HG02840 (cell line): ENCODE results near the gene PRR18.

Experiments used
- ATAC-seq: cut with Tn5 transposase; IDR thresholded peaks from one replicate; pipeline ENCODE4 v1.9.1; 2021; ENCODE audit warnings: mild to moderate bottlenecking, moderate library complexity, moderate number of reproducible peaks; ENCODE audit not compliant: unreplicated experiment, low FRiP score

The PRR18 gene

DNA sequence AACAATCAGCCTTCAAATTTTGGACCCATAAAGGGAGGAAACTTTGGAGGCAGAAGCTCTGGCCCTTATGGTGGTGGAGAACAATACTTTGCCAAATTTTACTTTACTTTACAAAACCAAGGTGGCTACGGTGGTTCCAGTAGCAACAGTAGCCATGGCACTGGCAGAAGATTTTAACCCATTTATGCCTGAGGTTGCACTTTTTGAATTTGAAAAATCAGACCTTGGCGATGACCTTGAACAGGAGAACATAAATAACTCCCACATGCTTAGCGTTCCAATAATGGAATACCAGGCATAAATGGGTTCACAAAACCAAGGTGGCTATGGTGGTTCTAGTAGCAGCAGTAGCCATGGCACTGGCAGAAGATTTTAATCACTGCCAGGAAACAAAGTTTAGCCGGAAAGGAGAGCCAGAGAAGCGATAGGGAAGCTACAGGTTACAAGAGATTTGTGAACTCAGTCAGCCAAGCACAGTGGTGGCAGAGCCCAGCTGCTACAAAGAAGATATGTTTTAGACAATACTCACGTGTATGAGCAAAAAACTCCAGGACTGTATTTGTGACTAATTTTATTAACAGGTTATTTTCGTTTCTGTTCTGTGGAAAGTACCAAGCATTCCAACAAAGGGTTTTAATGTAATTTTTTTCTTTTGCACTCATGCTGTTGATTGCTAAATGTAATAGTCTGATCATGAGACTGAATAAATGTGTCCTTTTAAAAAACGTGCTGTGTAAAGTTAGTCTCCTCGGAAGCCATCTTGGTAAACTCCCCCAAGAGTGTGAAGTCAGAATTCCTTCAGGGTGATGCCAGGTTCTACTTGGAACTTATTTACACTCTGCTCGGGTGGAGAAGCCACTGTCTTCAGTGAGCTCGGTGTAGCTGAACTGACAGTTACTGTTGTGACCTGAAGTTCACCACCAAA, 27.4 kb upstream of the PRR18 start:
- ATAC-seq = peak; percentile 43

DNA sequence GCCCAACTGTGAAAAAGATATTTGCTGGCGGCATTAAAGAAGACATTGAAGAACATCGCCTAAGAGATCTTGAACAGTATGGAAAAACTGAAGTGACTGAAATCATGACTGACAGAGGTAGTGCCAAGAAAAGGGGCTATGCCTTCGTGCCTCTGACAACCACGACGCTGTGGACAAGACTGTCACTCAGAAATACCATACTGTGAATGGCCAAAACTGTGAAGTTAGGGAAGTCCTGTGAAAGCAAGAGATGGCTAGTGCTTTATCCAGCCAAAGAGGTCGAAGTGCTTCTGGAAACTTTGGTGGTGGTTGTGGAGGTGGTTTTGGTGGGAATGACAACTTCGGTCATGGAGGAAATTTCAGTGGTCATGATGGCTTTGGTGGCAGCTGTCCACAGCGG, 26.7 kb upstream of the PRR18 start:
- no peak for ATAC-seq

DNA sequence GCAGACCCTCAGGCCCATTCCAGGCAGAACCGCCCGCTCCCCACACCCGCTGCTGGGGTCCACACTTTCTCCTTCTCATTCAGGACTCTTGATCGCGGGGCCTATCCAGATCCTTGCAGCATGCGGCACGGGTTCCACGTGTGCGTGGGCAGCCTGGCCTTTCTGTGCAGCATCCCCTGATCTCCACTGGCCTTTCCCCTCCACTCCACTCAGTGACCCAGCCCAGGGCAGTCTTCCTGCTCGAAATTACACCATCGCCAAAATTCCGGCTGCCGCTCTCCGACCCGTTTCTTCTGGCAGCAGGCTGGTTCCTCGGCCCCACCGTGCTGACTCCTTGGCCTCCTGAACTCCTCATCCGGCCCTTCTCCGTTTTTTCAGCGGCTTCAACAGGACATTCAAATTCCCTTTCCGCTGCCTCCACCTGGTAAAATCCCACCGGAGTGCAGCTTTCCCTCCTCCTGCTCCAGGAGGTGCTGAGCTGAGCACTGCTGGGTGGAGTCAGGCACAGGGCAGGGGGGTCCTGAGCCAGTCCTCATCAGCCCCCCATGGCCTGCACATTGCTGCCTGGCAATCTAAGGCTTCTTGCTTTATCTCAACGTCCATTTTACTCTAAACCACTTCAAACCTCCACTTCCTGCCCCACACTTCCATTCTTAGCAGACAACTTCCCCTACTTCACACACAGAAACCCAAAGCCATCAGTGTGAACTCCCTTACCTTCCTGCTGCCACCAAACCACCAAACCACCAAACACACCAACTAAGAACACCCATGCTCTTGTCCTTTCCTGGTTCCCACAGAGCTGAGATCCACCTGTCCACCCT, 25.2 kb upstream of the PRR18 start:
- ATAC-seq = peak; percentile 55

DNA sequence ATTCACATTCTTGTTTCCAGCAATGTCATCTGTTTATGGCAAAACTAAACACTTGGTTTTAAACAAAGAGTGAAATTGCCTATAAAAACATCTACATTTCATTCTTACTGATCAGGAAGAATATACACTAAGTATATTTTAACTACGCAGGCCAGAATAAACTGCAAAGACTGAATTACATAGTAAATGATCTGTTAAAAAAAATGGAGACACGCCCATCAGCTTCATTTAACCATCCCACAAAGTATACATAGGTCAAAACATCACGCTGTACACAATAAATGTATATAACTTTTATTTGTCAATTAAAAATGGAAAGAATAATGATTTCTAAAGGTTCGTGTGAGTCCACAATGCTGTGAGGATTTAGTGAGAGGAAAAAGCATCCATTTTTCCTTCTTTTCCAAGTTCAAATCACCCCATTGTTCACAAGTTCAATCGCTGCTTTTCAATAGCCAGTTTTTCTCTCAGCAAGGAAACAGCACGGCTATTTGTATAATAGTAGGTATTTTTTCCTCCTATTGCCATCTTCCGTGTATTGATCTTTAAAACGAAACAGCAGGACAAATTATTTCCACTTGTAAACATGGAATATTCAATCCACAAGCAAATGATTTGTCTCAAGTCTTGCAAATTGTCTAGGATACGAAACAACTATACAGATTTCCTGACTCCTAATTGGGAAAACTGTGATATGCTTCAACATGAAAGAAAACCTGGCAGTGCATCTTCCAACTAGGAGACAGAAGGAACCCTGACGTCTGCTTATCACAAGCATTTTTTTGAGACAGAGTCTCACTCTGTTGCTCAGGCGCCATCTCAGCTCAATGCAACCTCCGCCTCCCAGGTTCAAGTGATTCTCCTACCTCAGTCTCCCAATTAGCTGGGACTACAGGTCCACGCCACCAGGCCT, 23.6 kb upstream of the PRR18 start:
- ATAC-seq = no peak

DNA sequence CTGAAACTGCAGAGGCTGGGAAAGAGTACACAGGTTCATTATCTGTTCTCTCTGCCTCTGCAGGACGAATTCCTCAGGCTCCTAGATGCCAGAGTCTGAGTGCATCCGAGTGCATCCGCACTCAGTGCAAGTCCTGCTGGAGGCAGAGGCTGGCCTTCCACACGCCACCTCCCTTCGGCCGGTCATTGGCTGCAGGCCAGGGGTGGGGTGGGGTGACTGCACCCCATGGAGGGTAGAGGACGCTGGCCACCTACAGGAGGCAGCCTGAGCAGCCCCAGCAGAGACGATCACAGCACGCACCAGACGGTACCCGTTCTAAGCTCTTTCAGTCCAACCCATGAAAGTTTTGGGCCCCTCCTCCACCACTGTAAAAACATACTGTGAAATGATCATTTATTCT, 22.4 kb upstream of the PRR18 start:
- no peak for ATAC-seq

DNA sequence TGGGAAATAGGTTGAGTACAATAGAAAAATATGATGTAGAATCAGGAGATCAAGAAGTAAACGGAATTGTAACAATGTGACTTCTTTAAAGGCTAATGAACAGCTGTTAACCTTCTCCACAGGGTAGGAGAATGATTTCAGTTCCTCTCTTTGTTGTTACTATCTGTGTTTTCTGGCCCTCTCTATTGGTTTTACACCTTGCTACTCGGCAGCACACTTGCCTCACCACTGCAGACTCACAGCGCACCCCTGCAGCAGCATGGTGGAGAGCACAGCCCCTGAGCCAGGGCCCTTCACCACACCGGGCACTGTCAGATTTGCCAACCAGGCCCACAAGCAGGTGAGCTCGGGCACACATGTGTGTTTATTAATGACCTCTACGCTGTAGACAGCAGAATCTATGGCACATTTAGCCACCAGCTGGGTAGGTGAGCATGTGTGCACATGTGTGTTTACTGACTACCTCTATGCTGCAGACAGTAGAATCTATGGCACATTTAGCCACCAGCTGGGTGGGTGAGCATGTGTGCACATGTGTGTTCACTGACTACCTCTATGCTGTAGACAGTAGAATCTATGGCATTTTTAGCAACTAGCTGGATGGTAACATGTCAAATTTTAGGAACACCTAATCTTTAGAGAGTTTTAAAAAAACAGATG, 17.3 kb upstream of the PRR18 start:
- no peak for ATAC-seq

DNA sequence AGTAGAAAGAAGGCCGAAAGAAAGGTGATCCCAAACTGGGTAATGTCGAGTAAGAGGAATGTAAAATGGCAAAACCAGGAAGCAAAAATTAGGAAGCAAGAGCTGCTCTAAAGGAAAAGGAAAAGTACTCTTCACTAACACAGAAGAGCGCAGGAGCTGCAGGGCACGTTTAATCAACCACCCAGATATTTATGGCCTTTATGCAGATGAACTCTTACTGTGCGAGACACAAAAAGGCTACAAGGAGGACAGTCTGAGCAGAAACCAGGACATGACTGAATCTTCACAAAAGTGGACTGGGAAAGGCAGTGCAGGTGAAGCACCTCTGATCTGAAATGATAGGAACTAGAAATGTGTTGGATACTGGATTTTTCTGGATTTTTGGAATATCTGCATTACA, 15.2 kb upstream of the PRR18 start:
- ATAC-seq = no peak

DNA sequence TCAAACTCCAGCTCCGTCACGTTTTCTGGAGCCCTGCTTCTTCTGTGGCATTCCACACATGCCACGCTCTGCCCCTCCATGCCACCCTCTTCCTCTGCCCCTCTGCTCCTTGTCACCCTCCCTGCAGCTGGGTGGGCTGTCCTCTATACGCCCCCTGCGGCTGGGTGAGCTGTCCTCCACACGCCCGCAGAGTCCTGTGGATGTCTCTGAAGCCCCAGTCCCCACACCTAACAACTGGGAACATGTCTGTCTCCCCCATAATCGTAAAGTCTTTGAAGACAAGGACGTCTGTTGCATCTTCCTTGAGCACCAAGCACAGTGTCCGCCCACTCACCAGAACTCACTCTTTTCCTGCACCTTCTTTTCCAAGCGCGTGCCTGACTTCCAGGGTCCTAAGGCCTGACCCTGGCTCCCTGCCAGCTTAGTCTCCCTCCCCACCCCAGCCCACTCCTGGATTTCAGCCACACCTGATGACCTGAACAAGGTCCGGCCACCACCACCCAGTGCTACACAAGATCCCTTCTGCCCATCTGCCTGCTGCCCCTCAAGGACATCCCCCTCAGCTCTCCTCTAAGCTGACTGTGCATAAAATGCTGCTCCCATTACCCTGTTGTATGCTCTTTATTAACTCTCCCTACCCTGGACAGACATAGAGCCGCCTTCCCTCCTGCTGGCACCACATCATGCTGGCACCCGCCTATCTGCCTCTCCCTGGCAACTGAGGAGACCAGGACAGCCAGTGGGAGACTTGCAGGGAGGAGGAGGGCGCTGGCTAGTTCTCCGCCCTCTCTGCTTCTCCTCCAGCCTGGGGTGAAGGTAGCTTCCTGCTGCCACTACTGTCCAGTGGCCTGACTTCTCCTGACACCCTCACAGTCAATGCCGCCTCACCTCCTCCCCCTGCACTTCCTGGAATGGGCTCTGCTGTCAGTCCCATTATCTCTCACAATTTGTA, 10.7 kb upstream of the PRR18 start:
- no peak for ATAC-seq

DNA sequence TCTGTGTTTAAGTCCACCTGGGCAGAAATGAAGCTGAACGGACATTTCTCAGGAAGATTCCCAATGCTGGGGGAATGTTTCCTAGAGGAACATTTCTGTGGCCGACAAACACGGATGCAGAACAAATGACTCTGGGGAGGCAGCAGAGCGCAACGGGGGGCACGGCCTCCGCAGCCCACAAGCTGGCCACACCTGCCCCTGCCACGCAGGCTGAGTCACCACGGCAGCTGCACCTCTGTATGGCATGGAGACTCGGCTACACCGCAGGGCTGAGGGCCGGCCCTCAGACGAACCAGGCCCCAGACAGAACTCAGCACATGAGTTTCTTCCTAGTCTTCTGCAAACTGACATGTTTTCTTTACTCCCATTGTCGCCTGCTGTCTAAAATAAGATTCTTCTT, 10.0 kb upstream of the PRR18 start:
- ATAC-seq = no peak

DNA sequence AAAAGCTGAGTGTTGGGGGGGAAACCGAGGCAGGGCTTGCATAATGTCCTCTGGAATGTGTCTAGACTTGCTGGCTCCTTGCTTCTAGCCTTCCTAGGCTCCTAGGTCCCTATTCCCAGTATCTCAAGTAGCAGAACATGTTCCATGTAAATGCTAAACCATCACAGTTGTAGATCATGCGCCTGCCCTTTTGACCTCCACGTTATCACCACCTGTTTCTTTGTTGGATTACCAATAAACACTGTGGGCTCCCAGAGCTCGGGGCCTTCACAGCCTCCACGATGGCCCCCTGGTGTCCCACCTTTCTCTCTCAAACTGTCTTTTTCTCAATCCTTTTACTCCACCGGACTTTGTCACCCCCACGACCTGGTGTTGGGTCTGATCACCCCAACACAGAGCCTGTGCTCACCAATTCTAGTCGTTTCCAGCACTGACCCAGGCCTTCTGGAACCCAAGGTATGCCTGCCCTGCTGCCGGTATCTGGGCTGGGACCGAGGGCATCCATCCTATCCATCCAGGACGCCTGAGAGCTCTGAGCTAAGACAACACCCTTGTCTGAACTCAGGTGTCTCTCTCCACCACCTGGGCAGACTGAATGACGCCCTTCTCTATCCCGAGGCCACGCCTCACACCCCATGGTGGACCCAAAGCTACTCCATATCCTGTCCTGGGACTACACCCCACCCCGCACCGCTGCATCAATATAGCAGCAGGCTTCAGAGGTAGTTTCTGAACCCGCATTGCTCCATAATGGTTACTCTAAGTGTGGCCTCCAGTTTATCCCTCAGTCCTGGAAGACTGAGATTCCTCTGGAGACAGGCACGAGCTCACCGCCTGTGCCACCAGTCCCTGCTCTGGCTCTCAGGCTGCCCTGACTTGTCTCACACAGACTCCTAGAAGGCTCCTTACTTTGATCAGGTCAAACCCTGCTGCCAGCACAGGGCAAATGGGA, 9.3 kb upstream of the PRR18 start:
- ATAC-seq = no peak

DNA sequence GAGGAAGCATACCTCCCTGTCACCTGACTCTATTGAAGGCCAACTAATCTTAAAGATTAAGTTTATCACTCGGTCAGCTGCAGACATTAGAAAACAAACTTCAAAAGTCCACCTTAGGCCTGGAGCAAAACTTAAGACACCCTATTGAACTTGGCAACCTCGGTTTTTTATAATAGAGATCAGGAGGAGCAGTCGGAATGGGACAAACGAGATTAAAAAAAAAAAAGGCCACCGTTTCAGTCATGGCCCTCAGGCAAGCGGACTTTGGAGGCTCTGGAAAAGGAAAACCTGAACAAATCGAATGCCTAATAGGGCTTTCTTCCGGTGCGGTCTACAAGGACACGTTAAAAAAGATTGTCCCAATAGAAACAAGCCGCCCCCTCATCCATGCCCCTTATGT, 7.2 kb upstream of the PRR18 start:
- no peak for ATAC-seq

DNA sequence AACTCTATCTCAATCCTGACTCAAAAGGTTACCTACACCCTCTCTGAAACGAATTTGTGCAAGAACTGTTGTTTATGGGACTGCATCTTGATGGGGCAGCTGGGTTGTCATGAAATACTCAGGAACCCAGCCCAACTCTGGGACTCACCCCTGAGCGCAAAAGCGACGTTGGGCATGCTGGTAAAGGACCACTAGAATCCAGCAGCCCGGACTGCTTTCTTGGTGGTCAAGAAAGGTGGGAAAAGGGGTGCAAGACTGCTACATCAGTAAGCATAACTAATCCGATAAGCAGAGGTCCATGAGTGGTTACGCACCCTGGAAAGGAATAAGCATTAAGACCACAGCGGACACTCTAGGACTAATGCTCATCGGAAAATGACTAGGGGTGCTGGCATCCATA, 6.3 kb upstream of the PRR18 start:
- no peak for ATAC-seq

DNA sequence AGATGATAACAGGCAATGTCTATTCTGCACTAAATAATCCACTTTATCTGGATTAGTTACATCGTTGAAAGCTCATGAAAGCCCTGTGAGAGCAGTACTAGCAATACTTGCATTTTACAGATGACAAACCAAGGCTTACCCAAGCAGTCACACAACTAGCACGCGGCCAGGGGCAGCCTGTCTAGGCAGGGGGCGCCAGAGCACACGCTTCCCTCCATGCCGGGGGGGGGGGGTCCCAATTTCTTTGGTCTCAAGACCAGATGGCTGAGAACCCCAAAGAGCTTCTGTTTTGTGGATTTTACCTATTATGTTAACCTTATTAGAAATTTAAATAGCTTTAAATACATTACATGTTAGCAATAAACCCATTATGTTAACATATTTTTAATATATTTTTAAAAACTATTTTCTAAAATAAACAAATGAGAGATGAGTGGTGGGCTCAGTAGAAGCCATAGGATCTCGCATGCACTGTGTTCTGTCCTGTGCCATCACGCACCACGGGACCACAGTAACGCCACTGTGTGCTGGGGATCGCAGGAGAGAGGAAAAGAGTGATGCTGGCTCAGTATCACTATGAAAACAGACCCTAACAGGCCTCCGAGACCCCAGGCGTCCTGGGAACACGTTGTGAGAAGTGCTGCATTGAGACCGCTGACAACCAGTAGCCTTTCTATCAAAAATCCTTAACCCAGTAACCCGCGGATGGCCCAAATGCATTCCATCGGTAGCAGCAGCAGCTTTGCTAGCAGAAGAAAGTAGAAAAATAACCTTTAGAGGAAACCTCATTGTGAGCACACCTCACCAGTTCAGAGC, 5.3 kb upstream of the PRR18 start:
- peak; percentile 69 for ATAC-seq

DNA sequence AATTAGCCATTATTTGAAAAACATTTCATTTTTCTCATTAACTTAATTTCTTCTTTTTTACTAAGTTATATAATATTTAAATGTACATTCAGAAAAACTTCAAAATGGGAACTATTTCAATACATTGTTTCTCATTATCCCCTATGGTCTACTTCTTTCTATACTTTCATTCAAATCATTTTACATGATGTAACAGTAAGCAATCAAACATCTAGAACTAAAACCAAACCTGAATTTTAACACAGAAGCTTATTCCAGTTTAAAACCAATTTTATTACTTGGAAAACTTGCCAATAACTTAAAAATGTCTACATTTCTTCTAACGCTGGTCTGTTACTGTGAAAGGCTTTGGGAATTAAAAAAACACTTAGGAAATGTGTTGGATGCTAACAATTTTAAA, 4.6 kb upstream of the PRR18 start:
- ATAC-seq = no peak

DNA sequence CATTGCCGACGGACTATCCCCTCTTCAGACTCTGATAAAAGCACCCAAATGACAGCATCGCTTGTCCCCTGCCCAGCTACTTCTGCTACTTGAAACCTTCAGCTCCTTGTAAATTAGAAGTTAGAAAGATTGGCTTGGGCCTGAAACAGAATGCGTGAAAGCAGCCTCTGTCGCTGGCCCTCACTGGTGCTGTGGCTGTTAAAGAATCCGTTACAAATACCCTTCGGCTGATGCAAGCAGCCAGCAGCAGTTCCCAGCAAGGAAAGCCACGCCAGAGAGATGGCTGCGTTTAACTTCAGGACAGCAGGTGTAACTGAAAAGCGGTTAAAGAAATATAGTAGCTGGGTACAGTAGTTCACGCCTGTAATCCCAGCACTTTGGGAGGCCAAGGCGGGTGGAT, 2.4 kb upstream of the PRR18 start:
- ATAC-seq = no peak

DNA sequence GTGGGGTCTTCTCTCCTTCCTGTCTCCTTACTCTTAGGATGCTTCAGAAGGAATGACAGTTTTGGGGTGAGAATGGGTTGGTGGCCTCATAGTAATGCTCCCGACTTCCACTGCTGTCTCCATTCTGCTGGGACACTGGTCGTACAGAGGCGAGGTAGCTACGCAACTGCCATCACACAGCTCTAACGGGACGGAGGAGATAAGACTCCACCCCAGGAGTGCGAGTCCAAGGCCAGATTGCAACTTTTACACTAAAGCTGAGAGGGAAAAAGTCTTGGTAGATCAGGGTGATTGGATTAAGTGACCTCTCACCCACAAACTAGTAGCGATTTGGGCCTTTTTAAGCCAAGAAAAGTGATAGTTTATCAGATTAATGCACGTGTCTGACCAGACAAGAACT, 1.8 kb upstream of the PRR18 start:
- no peak for ATAC-seq
